Effector memory CD8-positive, alpha-beta T cell (primary cell): ENCODE data around the gene XPO5.

Experiments
- ATAC-seq: fragments of 150-1000 bp; cut with Tn5 transposase; replicated peaks from 2 replicates; pipeline ENCODE4 v1.10.0; 2021; ENCODE audit warnings: mild to moderate bottlenecking, moderate library complexity
- DNase-seq, 3 experiments: peaks; one replicate each; pipeline ENCODE4 v3.0.0; 2021
- H3K27ac Mint-ChIP-seq, 2 donors: one replicate each; pipeline ENCODE4 v1.8.0; 2022; ENCODE audit warnings: mild to moderate bottlenecking in 2 of 2, mixed read lengths in 2 of 2, moderate library complexity in 2 of 2
- H3K27me3 Mint-ChIP-seq, 2 donors: one replicate each; pipeline ENCODE4 v1.8.0; 2022; ENCODE audit warnings: mixed read lengths in 2 of 2
- H3K36me3 Mint-ChIP-seq: one replicate; pipeline ENCODE4 v1.8.0; 2022; ENCODE audit warnings: mild to moderate bottlenecking, moderate library complexity, mixed read lengths; ENCODE audit not compliant: insufficient read depth
- H3K4me1 Mint-ChIP-seq, 2 donors: one replicate each; pipeline ENCODE4 v1.8.0; 2022; ENCODE audit warnings: low read depth in 2 of 2, mixed read lengths in 2 of 2
- H3K4me3 Mint-ChIP-seq, 2 donors: one replicate each; pipeline ENCODE4 v1.8.0; 2022; ENCODE audit warnings: mild to moderate bottlenecking in 2 of 2, mixed read lengths in 2 of 2, moderate library complexity in 2 of 2
- H3K9me3 Mint-ChIP-seq, 2 donors: one replicate each; pipeline ENCODE4 v1.8.0; 2022; ENCODE audit warnings: mixed read lengths in 2 of 2
- total RNA-seq, 9 experiments: gene quantifications; one replicate each; lab custom pipeline; 2026; lab: John Stamatoyannopoulos, UW

The XPO5 gene
- total RNA-seq = 60.7 to 238 (median 98.8) reads per million in 9 experiments

DNA sequence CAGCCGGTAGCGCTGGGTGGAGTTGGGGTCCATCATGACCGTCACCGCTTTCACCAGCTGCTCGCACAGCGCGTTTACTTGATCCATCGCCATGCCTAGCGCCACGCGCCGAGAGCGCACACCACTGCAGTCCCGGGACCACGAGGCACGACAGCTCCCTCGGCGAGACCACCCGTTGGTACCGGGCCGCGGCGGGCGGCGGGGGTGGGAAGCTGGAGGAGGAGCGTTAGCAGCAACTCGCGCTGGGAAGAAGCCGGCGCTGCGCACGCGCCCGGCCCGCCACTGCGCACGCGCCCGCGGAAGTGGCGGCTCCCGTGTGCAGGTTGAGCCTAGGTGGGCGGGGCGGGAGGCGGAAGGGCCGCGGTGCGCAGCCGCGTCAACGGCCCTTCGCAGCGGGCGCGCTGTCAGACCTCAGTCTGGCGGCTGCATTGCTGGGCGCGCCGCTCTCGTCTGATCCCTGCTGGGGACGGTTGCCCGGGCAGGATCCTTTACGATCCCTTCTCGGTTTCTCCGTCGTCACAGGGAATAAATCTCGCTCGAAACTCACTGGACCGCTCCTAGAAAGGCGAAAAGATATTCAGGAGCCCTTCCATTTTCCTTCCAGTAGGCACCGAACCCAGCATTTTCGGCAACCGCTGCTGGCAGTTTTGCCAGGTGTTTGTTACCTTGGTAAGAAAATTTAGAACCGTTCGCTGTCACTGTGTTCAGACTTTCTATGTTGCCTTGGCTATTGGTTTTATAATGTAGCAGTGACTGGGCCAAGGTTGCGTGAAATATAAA, at the start of gene XPO5, which contains the start of gene POLH:
XPO5 (minus strand) TSS at position 267 of the 780 bp plus-strand sequence; CDS start at position 93, 174 bp downstream.
POLH (plus strand) TSS at position 414 of the 780 bp plus-strand sequence. CDS start 6,135 bp downstream, outside the sequence.
- H3K9me3 Mint-ChIP-seq = no peaks in the 10 kb centered on the region
- DNase-seq (peak; percentile 85 to 88 (median 87)), ATAC-seq (peak; percentile 95)
- H3K4me1 Mint-ChIP-seq = peaks cover 26 to 32% of the 10 kb centered on the region in 2 donors
- H3K36me3 Mint-ChIP-seq = peaks cover 21% of the 10 kb centered on the region
- no peaks in the 10 kb centered on the region for H3K27me3 Mint-ChIP-seq
- peak within 1 kb of the TSS; percentile 94 to 96 for H3K27ac Mint-ChIP-seq
- peak within 1 kb of the TSS; percentile 98 to 99 for H3K4me3 Mint-ChIP-seq

DNA sequence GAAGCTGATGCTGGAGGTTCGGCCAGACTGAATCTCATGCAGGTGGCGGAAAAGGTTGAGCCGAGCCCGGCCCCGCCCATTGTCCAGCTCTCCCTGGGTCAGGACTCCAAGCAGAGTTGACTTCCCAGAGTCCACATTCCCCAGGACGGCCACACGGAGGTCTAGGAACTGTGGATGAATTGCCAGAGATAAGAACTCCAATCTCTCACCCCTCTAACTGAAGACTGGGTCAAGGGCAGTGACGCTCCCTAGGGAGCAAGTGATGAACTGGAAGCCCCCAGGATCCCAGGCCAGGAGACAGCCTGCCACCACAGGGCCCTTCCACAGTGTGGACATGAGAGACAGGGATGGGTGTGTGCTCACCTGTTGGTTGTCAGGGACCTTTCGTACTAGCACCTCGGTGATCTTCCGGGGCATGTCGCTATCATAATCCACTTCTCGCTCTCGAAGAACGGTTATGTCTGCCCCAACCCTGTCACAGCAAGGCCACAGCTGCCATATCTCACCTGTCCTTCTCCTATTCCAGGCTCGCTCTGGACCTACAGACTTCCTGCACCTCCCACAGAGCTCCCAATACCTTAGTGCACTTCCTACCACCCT, 49.7 kb upstream of the XPO5 start:
- Mint-ChIP-seq H3K27ac (peak overlapping the region in 1 of 2 donors; percentile 42), H3K4me3 (no peak overlapping the region), H3K36me3 (peaks cover 25% of the 10 kb centered on the region), H3K27me3 (no peaks in the 10 kb centered on the region), H3K9me3 (no peaks in the 10 kb centered on the region), H3K4me1 (peaks cover 24 to 34% of the 10 kb centered on the region in 2 donors)
- DNase-seq (no peak), ATAC-seq (no peak)

DNA sequence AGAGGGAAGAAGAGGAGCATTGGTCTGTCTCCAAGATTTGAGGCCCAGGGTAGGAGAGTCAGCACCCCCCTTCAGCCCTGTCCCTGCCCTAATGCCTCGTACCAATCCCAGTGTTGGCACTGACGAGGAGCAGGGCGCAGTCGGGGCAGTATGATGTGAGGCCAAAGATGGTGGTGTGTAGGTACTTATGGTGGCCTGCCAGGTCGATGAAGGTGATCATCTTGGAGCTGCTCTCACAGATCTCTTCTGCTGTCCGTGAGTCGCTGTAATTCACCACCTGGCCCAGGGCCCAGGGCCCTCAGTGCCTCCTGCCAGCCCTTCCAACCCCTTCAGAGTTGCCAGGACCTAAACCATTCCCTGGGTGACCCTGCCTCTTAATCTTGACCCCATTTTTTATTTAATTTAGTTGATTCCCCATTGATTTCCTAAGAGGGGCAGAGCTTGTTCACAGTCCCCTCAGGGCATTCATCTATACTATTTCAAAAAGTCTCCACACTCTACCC, 49.0 kb upstream of the XPO5 start:
- peaks cover 24% of the 10 kb centered on the region for H3K36me3 Mint-ChIP-seq
- H3K9me3 Mint-ChIP-seq = no peaks in the 10 kb centered on the region
- no peak for DNase-seq
- ATAC-seq = no peak
- H3K27me3 Mint-ChIP-seq = no peaks in the 10 kb centered on the region
- no peak overlapping the region for H3K4me3 Mint-ChIP-seq
- H3K27ac Mint-ChIP-seq = peak overlapping the region in 1 of 2 donors; percentile 75
- peaks cover 19 to 29% of the 10 kb centered on the region in 2 donors for H3K4me1 Mint-ChIP-seq

DNA sequence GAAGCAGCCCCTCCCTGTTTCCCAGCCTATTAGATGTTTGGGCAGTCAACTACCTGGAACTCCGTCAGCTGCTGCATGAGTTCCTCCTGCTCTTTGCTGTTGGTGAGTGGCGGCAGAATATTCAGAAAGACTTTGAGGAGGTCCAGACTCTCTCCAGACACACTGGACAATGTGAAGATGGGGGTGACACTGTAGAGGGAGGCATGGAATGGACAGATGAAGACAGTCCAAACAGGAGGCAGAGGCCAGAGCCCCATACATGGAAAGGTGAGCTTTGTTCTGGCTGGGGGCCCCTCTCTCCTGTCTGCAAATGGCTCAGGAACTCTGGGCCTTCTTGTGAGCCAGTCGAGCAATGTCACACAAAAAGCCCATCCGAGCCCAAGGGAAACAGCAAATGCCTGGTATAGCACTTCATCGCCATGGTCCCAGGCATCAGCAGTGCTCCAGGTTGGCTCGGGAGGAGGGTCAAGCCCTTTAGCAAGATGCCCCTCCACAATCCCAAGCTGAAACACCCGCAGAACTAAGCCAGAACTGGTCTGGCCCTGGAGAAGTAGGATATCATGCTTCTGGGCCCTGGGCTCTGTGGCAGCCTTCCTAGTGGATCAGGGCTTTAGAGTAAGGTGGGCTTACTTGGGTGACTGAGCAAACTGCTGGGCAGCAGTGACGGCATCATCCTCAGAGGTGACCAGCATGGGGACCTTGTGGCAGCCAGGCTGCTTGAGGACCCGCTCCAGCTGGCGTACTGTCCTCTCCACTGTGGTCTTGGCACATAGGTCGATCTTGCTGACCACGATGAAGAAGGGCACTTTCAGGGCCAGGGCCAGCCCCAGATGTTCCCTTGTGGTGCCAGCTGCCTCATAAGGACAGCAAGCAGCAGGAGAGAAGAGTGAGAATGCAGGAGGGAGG, 48.3 kb upstream of the XPO5 start:
- H3K4me1 Mint-ChIP-seq = peaks cover 16 to 28% of the 10 kb centered on the region in 2 donors
- H3K9me3 Mint-ChIP-seq = no peaks in the 10 kb centered on the region
- no peak for ATAC-seq
- DNase-seq = no peak
- no peak overlapping the region for H3K4me3 Mint-ChIP-seq
- H3K27ac Mint-ChIP-seq = peak overlapping the region in 1 of 2 donors; percentile 75
- H3K27me3 Mint-ChIP-seq = no peaks in the 10 kb centered on the region
- H3K36me3 Mint-ChIP-seq = peaks cover 20% of the 10 kb centered on the region

GRCh38 chr6:43622541-43622940, 46.7 kb upstream of the XPO5 start:
- Mint-ChIP-seq H3K27me3 (no peaks in the 10 kb centered on the region), H3K9me3 (no peaks in the 10 kb centered on the region), H3K4me1 (peaks cover 10 to 18% of the 10 kb centered on the region in 2 donors), H3K27ac (no peak overlapping the region), H3K36me3 (peaks cover 28% of the 10 kb centered on the region), H3K4me3 (no peak overlapping the region)
- ATAC-seq (no peak), DNase-seq (no peak)

DNA sequence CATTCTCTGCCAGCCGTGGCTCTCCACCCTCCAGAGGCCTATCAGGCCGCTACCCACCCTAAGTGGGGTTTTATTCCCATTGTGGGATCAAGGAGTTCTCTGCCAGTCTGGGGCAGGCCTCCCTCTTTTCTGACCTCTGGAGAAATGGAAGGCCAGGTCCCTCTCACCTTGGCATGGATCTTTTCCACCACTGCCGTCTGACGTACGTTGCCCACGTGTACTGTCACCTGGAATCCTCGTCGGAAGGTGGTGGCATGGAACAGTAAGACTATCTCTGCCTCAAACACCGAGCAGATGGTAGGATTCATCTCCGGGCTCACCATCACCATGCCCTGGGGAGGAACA, 46.0 kb upstream of the XPO5 start:
- no peak overlapping the region for H3K27ac Mint-ChIP-seq
- H3K4me1 Mint-ChIP-seq = peaks cover 4 to 10% of the 10 kb centered on the region in 2 donors
- no peak for ATAC-seq
- H3K4me3 Mint-ChIP-seq = no peak overlapping the region
- H3K9me3 Mint-ChIP-seq = no peaks in the 10 kb centered on the region
- H3K36me3 Mint-ChIP-seq = peaks cover 24% of the 10 kb centered on the region
- H3K27me3 Mint-ChIP-seq = no peaks in the 10 kb centered on the region
- DNase-seq = no peak

GRCh38 chr6:43621078-43621835, 45.4 kb upstream of the XPO5 start:
- Mint-ChIP-seq H3K27me3 (no peaks in the 10 kb centered on the region), H3K9me3 (no peaks in the 10 kb centered on the region), H3K4me3 (no peak overlapping the region), H3K27ac (peak overlapping the region; percentile 28 to 65), H3K36me3 (peaks cover 24% of the 10 kb centered on the region), H3K4me1 (peaks cover 0 to 5% of the 10 kb centered on the region in 2 donors)
- ATAC-seq (no peak), DNase-seq (no peak)

GRCh38 chr6:43616725-43617472, 41.1 kb upstream of the XPO5 start:
- no peak overlapping the region for H3K4me3 Mint-ChIP-seq
- peak overlapping the region; percentile 17 to 72 for H3K27ac Mint-ChIP-seq
- H3K9me3 Mint-ChIP-seq = no peaks in the 10 kb centered on the region
- DNase-seq (no peak), ATAC-seq (no peak)
- H3K4me1 Mint-ChIP-seq = no peaks in the 10 kb centered on the region
- H3K36me3 Mint-ChIP-seq = peaks cover 30% of the 10 kb centered on the region
- no peaks in the 10 kb centered on the region for H3K27me3 Mint-ChIP-seq

GRCh38 chr6:43614396-43614730, 38.5 kb upstream of the XPO5 start:
- Mint-ChIP-seq H3K9me3 (no peaks in the 10 kb centered on the region), H3K36me3 (peaks cover 38% of the 10 kb centered on the region), H3K4me1 (no peaks in the 10 kb centered on the region), H3K27me3 (no peaks in the 10 kb centered on the region), H3K4me3 (no peak overlapping the region), H3K27ac (no peak overlapping the region)
- DNase-seq = no peak
- no peak for ATAC-seq

DNA sequence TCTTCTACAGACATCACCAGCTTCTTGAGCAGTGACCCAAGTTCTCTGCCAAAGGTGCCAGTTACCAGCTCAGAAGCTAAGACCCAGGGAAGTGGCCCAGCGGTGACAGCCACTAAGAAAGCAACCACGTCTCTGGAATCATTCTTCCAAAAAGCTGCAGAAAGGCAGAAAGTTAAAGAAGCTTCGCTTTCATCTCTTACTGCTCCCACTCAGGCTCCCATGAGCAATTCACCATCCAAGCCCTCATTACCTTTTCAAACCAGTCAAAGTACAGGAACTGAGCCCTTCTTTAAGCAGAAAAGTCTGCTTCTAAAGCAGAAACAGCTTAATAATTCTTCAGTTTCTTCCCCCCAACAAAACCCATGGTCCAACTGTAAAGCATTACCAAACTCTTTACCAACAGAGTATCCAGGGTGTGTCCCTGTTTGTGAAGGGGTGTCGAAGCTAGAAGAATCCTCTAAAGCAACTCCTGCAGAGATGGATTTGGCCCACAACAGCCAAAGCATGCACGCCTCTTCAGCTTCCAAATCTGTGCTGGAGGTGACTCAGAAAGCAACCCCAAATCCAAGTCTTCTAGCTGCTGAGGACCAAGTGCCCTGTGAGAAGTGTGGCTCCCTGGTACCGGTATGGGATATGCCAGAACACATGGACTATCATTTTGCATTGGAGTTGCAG, 38.0 kb upstream of the XPO5 start:
- no peaks in the 10 kb centered on the region for H3K4me1 Mint-ChIP-seq
- no peaks in the 10 kb centered on the region for H3K9me3 Mint-ChIP-seq
- no peak overlapping the region for H3K4me3 Mint-ChIP-seq
- H3K27me3 Mint-ChIP-seq = no peaks in the 10 kb centered on the region
- peak overlapping the region in 1 of 2 donors; percentile 6 for H3K27ac Mint-ChIP-seq
- ATAC-seq = no peak
- H3K36me3 Mint-ChIP-seq = peaks cover 38% of the 10 kb centered on the region
- DNase-seq = no peak

- DNase-seq (no peak), ATAC-seq (no peak)
- no peak overlapping the region for H3K27ac Mint-ChIP-seq
- no peaks in the 10 kb centered on the region for H3K9me3 Mint-ChIP-seq
- H3K36me3 Mint-ChIP-seq = peaks cover 48% of the 10 kb centered on the region
- H3K4me3 Mint-ChIP-seq = no peak overlapping the region
- H3K27me3 Mint-ChIP-seq = no peaks in the 10 kb centered on the region
- peaks cover 5% of the 10 kb centered on the region in 2 donors for H3K4me1 Mint-ChIP-seq
Measured at GRCh38 chr6:43610431-43610830, 34.6 kb upstream of the XPO5 start.

DNA sequence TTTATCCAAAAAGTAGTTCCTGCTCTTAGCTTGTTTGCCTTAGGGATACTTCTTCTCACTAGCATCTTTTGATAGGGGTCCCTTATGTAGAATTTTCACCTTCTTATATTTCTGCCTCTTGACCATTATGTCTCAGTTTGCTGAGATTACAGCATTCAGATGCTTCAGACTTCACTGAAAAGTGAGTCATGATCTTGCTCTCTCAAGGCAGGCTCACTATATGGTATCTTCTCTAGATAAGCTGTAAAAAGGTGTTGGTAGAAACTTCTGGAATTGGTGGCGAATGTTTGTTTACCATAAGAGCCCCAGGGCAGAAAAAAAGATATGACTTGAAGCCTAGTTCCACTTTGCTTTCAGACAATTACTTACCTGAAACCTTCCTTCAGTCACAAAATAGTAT, 33.6 kb upstream of the XPO5 start:
- H3K27ac Mint-ChIP-seq = no peak overlapping the region
- H3K36me3 Mint-ChIP-seq = peaks cover 58% of the 10 kb centered on the region
- ATAC-seq (no peak), DNase-seq (no peak)
- peaks cover 5% of the 10 kb centered on the region in 2 donors for H3K4me1 Mint-ChIP-seq
- no peak overlapping the region for H3K4me3 Mint-ChIP-seq
- no peaks in the 10 kb centered on the region for H3K27me3 Mint-ChIP-seq
- H3K9me3 Mint-ChIP-seq = no peaks in the 10 kb centered on the region
